ENCODE data around the gene LIN37. TPM values are rescaled to one million over a fixed set of nuclear protein-coding genes. Genes with fewer than 3 reads are reported as not detected.

The LIN37 gene
- total and polyA plus RNA-seq, 7 donors: 8.4 to 19.1 (median 13.6) TPM

GRCh38 chr19:35754370-35755130, 6.2 kb downstream of the LIN37 start:
- Histone ChIP-seq H3K9me3 (no peaks in the 10 kb centered on the region), H3K4me3 (peak overlapping the region; percentile 4 to 85 (median 80)), H3K27me3 (no peaks in the 10 kb centered on the region), H3K36me3 (peaks cover 6 to 25% (median 24%) of the 10 kb centered on the region in 4 donors), H3K27ac (peak overlapping the region; percentile 98 to 99 (median 99)), H3K4me1 (peaks cover 0 to 63% (median 55%) of the 10 kb centered on the region in 4 donors)
- peak; percentile 70 for DNase-seq
- TF ChIP-seq POLR2AphosphoS5 (IDR thresholded peaks at IDR 0.05): peak in 1 of 4 donors; percentile 15
- no peak for TF ChIP-seq POLR2A (IDR thresholded peaks at IDR 0.05)
- TF ChIP-seq CTCF (IDR thresholded peaks at IDR 0.05): no peak
- 85 to 87% methylated on average over 13 of the region's 13 CpGs for WGBS, 2 donors
- intact Hi-C loops (cut with DNase I): loop anchor here (5.0 to 10.0 kb wide), 4 partner anchors 107 to 388 kb away; partner anchors contain the start of genes CAPNS1, COX6B1, THAP8 and WDR62

DNA sequence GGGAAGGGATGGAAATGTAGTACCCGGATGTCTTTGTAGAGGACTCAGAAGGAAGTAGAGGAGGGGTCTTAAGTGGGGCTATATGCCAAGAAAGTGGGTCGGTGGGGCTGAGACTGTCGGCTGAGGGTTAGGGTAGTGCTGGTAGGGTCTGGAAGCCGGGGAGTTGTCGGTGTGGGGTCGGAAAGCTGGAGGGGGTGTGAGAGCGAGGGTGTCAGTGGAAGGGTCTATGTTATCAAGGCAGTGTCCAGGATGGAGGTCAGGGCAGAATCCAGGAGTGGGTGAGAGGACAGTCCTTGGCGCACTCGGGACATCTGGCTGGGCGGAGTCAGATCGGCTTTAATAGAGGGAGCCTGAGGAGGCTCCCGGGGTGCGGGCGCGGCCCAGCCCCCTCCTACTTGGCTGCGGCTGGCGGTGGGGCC, 6.8 kb downstream of the LIN37 start:
- H3K4me1 ChIP-seq: peaks cover 0 to 61% (median 50%) of the 10 kb centered on the region in 4 donors
- peak overlapping the region; percentile 4 to 85 (median 80) for H3K4me3 ChIP-seq
- no peak for TF ChIP-seq CTCF (IDR thresholded peaks at IDR 0.05)
- peak in 1 of 4 donors; percentile 52 for TF ChIP-seq POLR2AphosphoS5 (IDR thresholded peaks at IDR 0.05)
- TF ChIP-seq EP300 (IDR thresholded peaks at IDR 0.05): no peak
- peak in 1 of 2 donors; percentile 35 for TF ChIP-seq POLR2A (IDR thresholded peaks at IDR 0.05)
- peak overlapping the region; percentile 98 to 99 (median 99) for H3K27ac ChIP-seq
- no peak for DNase-seq
- intact Hi-C loops (cut with DNase I): loop anchor here (5.0 to 10.0 kb wide), 4 partner anchors 108 to 387 kb away; partner anchors contain the start of genes CAPNS1, COX6B1, THAP8 and WDR62
- no peaks in the 10 kb centered on the region for H3K27me3 ChIP-seq
- H3K36me3 ChIP-seq: peaks cover 6 to 28% (median 24%) of the 10 kb centered on the region in 4 donors
- 30 to 49% methylated on average over 17 of the region's 17 CpGs for WGBS, 2 donors
- no peaks in the 10 kb centered on the region for H3K9me3 ChIP-seq

DNA sequence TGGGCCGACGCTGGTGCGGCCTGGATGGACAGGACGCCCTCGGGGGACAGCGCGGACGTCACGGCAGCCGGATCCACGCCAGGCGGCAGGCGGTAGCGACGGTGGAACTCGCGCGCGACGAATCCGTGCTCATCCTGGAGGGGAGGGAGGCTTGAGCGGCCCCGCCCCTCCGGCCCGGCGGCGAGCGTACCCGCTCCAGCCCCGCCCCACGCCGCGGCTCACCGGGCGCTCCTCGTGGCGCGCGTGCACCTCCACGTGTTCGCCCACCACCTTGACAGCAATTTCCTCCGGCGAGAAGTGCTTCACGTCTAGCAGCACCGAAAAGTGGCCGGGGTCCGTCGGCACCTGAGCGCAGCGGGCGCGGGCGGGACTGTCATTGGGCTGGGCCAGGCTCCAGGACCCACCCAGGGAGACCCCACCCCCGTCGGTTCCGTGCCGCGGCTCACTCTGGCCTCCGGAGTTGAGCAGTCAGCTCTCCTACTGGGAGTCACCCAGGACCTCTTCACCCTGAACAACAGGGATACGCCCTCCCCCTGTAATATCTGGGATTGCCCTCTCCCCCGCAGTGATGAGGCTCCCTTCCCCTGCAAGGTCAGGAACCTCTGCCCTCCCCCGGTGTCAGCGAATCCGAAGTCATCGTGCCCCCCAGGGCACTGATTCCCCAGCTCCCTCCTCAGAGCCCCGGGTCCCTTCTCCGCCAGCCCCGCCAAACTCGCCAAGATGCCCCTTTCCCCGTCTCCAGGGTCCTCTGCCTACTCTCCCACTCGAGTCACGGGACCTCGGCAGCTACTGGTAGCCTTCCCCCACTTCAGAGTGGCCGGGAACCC, 7.4 kb downstream of the LIN37 start:
- WGBS, 2 donors: 9 to 18% methylated on average over 74 of the region's 74 CpGs
- intact Hi-C loops (cut with DNase I): loop anchor here (5.0 to 10.0 kb wide), 4 partner anchors 108 to 387 kb away; partner anchors contain the start of genes CAPNS1, COX6B1, THAP8 and WDR62
- peaks cover 0 to 57% (median 49%) of the 10 kb centered on the region in 4 donors for H3K4me1 ChIP-seq

More for the DNA sequence above, 7.4 kb downstream of the LIN37 start:
- H3K4me3 ChIP-seq: peak overlapping the region; percentile 64 to 85 (median 80)
- TF ChIP-seq EP300 (IDR thresholded peaks at IDR 0.05) (peak in 2 of 4 donors; percentile 77 to 83), POLR2AphosphoS5 (IDR thresholded peaks at IDR 0.05) (peak; percentile 79 to 89 (median 80)), CTCF (IDR thresholded peaks at IDR 0.05) (no peak), POLR2A (IDR thresholded peaks at IDR 0.05) (peak in 1 of 2 donors; percentile 11)
- H3K9me3 ChIP-seq: no peaks in the 10 kb centered on the region
- peaks cover 6 to 31% (median 24%) of the 10 kb centered on the region in 4 donors for H3K36me3 ChIP-seq
- H3K27me3 ChIP-seq: no peaks in the 10 kb centered on the region
- peak overlapping the region; percentile 98 to 99 (median 99) for H3K27ac ChIP-seq
- peak; percentile 98 for DNase-seq
